NCI-H1436 treated with DMSO at 0.1 percent for 48 hours (cell line): ENCODE data around the gene CLEC16A.
"Not testable (repeated sequence)": the region's sequence is repeated elsewhere in the genome, so short reads cannot be mapped to it uniquely, and the experiment has no call there.

Experiments used
- DNase-seq: peaks from one replicate; lab custom pipeline; 2025; lab: John Stamatoyannopoulos, UW

The CLEC16A gene

GRCh38 chr16:10939649-10940234 is 4.6 kb upstream of the CLEC16A start:
- DNase-seq, result no peak

DNA sequence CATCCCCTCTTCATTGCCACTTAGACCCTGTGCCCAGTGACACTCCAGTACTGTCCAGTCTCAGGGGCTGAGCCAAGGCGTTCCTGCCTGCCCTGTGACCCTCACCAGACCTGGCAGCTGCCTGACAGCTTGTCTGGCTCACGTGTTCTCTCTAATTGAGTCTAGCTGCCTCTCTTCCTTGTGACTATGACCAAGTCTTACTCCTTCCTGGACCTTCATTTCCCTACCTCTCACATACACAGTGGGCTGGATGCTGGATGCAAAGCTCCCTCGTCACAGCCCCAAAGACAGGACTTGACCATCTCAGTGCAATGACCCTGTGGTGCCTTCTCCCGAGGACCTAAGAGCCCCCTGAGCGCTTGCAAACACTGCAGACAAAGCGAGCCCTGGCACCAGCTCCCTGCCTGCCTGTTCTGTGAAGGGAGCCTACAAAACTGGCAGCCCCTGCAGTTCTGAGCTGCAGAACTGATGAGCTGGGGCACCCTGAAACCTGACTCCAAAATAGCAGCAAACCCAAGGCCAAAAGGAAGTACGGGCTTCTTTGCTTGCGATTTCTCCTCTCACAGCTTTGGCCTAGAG is 3.8 kb upstream of the CLEC16A start:
- no peak for DNase-seq

DNA sequence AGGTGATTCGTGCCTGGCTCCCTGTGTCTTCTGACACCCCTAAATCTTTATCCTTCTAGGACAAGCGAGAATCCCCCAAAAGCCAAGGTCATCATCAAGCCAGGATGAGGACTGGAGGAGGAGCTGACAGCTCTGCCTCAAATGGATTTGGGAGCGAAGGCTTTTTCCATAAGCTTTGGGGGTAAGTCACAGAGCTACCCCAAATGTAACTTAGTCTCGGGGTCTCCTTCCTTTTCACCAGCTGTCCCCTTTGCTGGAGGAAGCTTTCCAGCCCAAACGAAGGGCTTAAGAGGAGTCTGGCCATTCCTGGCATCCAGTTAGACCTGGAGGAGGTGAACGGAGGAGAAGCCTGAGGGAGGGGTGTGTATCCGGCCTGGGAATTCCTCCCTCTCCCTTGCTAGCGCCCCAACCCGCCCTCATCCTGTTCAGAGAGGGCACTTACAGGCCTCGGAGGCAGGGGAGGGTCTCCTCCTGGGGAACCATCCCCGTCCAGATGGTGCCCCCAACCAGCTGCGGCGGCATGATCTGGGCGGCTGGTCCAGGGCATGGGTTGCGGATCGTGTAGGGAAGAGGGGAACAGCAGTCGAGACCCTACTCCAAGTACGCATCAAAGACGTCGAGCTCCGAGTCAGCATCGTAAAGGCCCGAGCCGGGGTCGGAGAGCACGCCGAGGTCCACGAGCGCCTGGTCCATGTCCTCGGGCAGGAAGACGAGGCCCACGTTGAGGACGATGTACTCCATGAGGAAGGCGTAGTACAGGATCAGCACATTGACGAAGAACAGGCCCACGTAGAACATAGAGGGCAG is 3.0 kb upstream of the CLEC16A start:
- DNase-seq, result no peak

- DNase-seq, result not testable (repeated sequence)
Observed at GRCh38 chr16:10941935-10942351, 2.4 kb upstream of the CLEC16A start.

DNA sequence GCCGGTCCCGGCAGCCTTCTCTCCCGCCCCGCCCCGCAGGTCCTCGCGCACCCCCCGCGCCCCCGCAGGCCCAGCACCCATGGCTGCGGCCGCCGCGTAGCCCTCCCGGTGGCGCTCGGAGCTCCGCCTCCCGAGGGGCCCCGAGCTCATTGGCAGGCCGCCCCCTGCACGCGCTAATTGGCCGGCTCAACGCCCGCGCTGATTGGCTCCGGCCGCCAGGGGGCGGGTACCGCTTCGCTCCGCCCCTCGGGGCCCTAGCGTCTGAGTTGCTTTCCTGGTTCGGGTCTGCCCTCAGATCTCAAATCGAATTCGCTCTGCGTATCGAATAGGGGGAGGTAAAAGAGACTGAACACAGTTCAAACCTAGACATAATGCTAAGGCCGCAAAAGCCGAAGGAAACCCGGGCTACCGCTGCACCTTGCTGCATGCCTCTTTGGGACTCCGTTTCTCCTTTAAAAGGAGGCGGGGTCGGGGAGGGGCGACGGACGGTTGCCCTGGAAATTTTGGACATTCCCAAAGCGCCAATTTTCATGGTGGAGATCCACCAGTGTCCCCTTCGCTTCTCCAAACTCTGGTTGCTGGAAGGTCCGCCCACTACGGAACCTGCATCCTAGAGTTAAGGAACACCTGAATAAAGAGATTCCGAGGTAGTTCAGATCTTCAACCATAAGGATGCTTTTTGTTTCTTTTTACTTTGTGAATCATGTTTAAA is 1.9 kb upstream of the CLEC16A start, which contains the start of gene DEXI:
TSS of gene DEXI (minus strand) at position 117 of the 712 bp plus-strand sequence. CDS start 463 bp downstream, outside the sequence.
- DNase-seq, result peak; percentile 54

GRCh38 chr16:10943064-10943353 is 1.4 kb upstream of the CLEC16A start:
- DNase-seq, result no peak

DNA sequence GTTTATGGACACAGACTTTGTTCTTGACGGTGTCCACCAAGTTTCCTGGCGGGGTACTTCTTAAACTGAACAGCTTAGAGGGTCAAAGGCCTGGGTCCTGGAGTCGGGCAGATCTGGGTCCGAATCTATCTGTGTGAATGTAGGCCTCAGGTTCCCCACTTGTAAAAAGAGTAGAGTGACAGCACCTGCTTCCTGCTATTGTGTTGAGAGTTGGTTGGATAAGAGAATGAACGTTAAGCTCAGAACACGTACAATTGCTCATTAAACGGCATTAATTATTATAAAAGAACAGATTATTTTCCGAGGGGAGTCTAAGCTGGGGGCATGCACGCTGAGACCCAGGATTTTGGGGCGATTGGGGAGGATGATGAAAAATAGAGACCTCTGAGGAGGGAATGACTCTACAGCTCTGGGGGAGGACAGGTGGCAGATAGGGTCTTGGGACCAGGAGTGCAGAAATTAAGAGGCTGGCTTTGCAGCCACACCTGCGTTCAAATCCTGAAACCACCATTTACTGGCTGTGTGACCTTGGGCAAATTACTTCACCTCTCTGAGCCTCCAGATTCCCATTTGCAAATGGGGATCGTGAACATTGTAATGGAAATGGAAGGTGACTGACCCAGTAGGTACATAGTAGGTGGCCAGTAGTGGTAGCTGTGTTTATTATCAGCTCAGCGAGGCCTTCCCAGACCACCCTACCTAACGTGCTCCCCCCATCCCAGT is 862 bp downstream of the CLEC16A start:
- DNase-seq, result no peak

DNA sequence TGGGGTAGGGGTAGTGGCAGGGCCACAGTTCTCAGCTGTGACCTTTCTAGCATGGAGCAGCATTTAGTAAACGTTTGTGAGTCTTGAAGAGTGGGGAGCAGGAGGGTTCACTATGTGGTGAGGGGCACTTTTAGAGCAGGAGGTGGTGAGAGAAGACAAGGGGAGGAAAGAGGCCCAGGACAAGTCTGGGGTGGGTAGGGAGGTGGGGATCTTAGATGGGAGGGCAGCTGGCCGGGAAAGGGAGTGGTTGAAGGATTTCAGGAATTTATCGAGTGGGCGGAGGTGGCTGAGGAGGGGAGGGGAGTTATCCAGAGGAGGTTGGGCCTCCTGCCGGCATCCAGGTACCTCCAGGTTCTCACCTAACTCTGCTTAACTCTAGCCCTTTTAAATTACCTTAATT is 1.9 kb downstream of the CLEC16A start:
- no peak for DNase-seq

GRCh38 chr16:10947211-10947787 is 2.9 kb downstream of the CLEC16A start:
- no peak for DNase-seq

DNA sequence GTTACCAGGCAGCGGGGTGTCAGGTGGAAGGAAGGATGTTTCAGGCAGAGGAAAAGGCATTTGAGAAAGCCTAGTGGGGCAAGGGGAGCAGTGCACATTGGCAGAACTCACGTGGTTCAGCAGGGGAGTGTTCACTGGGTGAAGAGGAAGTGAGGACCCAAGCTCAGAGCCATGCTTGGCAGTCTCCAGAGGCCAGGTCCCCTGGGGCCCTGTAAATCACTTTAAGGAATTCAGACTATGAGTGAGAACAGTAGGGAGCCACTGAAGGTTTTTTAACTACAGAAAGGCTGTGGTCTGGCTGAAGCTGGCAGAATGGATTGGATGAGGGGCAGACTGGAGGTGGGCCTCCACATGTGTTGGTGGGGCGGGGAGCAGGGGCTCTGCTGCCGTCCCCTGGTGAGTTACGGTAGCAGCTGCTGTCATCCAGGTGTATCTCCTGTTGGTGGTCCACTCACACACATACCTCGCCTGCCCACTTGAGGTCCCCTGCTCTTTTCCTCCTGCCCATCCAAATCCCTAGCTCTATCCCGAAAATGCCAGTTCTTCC is 5.1 kb downstream of the CLEC16A start:
- no peak for DNase-seq

DNA sequence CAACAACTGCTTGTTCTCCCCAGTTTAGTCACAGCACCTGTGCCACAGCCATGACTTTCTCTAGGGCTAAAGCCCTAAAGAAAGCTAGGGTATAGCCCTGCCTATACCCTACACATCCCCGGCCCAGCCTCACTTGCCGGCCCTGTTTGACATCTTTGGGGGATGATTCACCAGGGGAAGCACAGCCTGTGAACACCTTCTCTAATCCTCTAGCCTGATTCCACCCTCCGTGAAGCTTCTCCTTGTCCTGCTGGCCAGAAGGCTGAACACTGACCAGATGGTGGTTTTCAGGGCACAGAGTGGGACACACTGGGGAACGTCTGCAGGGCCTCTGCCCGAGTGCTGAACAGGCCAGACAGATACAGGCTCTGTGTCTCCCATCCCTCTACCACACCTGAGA is 6.0 kb downstream of the CLEC16A start:
- DNase-seq, result no peak

- DNase-seq, result no peak
Observed at GRCh38 chr16:10951026-10951425, 6.7 kb downstream of the CLEC16A start.

DNA sequence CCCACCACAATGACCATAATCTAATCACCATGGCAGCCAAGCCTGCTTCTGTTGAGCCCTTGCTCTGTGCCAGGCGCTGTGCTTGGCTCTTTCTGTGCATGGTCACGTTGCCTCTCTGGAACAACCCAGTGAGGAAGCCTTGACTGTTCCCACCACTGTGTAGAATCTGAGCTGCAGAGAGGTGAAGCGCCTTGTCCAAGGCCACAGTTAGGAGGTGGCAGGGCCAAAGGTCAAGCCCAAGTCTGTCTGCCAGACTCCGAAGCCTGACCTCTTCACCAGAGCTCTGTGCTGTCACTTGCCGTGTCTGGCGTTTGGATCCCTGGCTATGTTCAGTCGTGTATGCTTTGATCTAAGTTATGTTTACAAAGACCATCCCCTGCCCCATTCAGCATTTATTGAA is 10.5 kb downstream of the CLEC16A start:
- no peak for DNase-seq

DNA sequence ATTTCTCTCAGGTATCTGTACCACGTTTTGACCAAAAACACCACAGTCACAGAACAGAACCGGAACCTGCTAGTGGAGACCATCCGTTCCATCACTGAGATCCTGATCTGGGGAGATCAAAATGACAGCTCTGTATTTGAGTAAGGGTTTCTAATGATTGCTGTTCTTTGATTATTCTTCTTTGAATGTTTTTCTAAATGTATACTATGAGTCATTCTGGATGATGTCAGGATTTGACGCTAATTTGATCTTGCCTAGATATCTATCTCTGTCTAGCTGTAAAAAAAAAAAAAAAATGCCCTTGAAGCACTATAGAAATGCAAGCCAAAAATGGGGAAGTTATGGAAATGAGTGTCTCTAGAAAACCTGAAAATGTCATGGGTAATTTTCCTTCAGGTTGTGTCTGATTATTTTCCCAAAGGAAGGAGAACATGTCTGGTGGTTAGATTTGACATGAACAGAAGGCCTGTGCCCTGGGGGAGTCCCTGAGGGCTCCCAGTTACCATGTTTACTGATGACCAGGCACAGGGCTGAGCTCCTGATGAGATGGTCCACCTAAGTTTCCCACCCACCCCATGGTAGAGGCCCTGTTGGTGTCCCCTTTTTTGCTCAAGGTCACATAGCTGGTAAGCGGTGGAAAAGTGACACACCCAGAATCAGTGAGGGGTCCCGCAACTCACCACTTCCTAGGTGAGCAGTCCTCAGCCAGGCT is 13.6 kb downstream of the CLEC16A start:
- no peak for DNase-seq

DNA sequence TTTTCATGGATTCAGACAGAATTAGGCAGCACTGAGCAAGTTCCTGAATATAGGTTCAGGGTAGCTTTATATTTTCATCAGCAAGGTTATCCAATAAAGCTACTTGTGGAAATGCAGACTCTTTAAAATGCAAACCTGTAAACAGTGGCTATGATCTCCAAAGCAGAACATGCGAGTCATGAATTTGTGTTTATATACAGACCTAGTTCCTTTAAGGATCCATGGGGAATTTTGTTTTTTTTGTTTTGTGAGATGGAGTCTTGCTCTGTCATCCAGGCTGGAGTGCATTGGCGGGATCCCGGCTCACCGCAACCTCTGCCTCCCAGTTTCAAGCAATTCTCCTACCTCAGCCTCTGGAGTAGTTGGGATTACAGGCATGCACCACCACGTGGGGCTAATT is 14.8 kb downstream of the CLEC16A start:
- DNase-seq, result no peak

DNA sequence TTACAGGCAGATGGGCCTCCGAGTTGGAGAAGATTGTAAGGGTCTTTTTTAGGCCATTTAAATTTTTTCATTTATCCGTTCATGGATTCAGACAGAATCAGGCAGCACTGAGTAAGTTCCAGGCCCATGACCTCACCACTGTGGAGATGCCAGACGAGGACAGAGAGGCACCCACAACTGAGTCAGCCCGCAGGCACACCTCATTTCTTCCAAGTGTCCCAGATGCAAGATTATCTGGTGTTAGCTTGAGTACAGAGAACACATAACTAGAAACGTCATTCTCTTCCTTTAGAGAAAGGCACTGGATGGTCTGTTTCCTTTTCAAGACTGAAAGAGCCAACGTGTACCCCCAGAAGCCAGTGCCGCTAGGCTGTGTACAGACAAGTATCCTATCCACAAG is 16.9 kb downstream of the CLEC16A start:
- no peak for DNase-seq

GRCh38 chr16:10964039-10964890 is 19.9 kb downstream of the CLEC16A start:
- no peak for DNase-seq

DNA sequence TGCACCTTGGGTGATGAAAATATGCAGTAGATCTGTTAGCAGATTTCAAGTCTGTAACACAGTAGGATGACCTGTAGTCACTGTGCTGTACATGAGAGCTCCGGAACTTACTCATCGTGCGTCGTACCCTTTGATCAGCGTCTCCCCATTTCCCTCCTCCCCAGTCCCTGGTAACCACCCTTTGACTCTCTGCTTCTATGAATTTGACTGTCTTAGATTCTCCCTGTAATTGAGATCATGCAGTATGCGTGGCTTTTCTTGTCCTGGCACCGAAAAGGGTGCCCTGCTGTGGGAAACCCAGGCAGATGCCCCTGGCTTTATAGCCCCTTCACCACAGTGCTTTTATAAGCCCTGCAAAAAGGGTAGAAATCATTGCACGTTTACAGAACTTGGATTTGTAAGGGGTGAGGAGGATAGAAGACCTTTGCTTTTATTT is 20.5 kb downstream of the CLEC16A start:
- DNase-seq, result no peak

DNA sequence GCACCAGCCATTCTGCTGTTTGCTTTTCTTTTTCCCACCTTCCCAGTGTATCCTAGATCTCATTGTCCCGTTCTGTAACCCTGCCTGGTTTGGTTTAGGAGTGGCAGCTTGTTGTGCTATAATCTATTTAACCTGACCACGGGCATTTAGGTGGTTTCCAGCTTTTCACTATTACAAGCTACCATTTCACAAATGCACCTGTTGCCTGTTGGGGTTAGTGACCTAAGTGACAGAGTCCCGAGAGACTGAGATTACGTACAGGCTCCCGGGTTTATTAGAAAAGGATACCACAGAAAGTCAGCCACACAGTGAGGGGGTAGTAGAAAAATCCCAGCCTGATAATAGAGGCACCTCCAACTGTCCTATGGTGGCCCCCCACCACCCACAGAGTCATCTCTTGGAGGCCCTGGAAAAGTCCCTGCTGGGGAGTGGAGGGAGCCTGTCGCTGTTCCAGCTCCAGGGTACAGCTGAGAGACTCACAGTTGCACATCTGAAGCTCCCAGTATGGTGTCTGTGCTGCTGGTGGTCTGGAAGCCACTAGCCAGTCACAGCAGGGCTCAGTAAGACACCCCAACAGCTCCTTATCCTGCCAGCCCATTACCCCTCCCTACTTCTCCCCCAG is 21.2 kb downstream of the CLEC16A start:
- DNase-seq, result no peak
